ENCODE results near the gene PCK1. TPM values are rescaled to one million over a fixed set of nuclear protein-coding genes. Genes with fewer than 3 reads are reported as not detected.
A peak's percentile ranks its signal among the peaks of the same experiment; 100 is the strongest.

Gene PCK1
- total RNA-seq, 1 experiment from 2014 or later, result 0.17 TPM

DNA sequence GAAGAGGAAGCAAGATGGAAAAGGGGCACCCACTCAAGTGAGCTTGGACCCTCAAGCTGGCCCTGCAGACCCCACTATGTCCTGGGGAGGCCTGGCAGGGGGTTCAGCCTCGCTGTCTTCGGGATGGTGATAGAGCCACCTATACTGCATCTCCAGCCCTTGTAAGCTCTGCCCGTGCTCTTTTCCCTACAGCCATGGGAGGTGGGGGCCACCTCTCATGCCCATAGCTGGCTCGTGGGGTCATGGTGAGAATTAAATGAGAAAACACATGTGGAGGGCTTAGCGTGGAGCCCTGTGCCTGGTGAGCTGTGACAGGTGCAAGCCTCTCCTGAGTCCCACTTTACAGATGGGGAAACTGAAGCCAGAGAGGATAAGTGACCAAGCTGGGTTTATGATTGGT, 27.7 kb downstream of the PCK1 start:
- peaks cover 5% of the 10 kb centered on the region; the same call in 1 of the 2 replicates for H3K36me3 Mint-ChIP-seq

DNA sequence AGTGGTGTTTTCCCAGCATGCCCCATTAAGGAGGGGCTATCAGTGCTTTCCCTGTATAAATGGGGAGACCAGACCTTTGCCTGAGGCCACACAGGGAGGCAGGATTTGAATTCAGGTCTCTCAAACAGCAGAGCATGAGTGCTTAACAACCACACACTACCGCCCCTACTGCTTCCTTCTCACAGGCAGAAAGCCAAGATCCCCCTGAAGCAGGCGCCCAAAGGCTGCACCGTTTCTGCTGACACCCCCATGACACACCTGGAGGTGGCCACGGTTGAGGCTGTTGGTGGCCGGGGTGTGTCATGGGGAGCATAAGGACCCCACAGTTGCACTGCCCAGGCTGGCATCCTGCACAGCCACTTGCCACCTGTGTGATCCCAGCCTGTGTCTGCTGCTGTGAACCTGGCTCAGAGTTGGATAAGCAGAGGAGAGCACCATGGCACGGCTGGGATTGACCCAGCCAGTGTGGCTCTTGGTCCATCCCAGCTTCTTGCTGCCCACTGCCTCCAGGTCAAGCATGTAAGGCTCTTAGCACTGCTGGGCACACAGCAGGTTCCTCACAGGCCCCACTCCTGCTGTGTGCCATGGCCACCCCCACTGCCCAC, 28.3 kb downstream of the PCK1 start:
- Mint-ChIP-seq H3K27me3 (ENCODE audit: low read depth) (no peaks in the 10 kb centered on the region), H3K9me3 (peaks cover 15% of the 10 kb centered on the region), H3K4me1 (peaks cover 9% of the 10 kb centered on the region), H3K36me3 (peaks cover 5% of the 10 kb centered on the region; the same call in 1 of the 2 replicates), H3K4me3 (no peak overlapping the region), H3K27ac (no peak overlapping the region)
- no peak for DNase-seq (ENCODE audit: low spot score)
- CTCF ChIA-PET, result no interaction called here
- TF ChIP-seq, protein P1, sequence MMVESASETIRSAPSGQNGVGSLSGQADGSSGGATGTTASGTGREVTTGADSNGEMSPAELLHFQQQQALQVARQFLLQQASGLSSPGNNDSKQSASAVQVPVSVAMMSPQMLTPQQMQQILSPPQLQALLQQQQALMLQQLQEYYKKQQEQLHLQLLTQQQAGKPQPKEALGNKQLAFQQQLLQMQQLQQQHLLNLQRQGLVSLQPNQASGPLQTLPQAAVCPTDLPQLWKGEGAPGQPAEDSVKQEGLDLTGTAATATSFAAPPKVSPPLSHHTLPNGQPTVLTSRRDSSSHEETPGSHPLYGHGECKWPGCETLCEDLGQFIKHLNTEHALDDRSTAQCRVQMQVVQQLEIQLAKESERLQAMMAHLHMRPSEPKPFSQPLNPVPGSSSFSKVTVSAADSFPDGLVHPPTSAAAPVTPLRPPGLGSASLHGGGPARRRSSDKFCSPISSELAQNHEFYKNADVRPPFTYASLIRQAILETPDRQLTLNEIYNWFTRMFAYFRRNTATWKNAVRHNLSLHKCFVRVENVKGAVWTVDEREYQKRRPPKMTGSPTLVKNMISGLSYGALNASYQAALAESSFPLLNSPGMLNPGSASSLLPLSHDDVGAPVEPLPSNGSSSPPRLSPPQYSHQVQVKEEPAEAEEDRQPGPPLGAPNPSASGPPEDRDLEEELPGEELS (CRISPR knock-in tag; IDR thresholded peaks at IDR 0.05), result no peak
- no peak for ATAC-seq
- POLR2A ChIA-PET, result no interaction called here

More for the DNA sequence above, 27.7 kb downstream of the PCK1 start:
- Mint-ChIP-seq H3K4me3 (no peak overlapping the region), H3K27me3 (ENCODE audit: low read depth) (no peaks in the 10 kb centered on the region), H3K4me1 (peaks cover 6% of the 10 kb centered on the region), H3K27ac (no peak overlapping the region), H3K9me3 (peaks cover 15% of the 10 kb centered on the region)
- CTCF ChIA-PET, result interaction anchor here (0.7 to 2.1 kb wide), 3 partner anchors 14 to 84 kb away, joined by 3 to 6 read pairs (median 3); no protein-coding TSS in a partner anchor
- ATAC-seq, result no peak
- TF ChIP-seq, protein P2, sequence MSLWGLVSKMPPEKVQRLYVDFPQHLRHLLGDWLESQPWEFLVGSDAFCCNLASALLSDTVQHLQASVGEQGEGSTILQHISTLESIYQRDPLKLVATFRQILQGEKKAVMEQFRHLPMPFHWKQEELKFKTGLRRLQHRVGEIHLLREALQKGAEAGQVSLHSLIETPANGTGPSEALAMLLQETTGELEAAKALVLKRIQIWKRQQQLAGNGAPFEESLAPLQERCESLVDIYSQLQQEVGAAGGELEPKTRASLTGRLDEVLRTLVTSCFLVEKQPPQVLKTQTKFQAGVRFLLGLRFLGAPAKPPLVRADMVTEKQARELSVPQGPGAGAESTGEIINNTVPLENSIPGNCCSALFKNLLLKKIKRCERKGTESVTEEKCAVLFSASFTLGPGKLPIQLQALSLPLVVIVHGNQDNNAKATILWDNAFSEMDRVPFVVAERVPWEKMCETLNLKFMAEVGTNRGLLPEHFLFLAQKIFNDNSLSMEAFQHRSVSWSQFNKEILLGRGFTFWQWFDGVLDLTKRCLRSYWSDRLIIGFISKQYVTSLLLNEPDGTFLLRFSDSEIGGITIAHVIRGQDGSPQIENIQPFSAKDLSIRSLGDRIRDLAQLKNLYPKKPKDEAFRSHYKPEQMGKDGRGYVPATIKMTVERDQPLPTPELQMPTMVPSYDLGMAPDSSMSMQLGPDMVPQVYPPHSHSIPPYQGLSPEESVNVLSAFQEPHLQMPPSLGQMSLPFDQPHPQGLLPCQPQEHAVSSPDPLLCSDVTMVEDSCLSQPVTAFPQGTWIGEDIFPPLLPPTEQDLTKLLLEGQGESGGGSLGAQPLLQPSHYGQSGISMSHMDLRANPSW (CRISPR knock-in tag; conservative IDR thresholded peaks at IDR 0.05; ENCODE audit: low read depth), result no peak
- POLR2A ChIA-PET, result no interaction called here
- DNase-seq (ENCODE audit: low spot score), result no peak

DNA sequence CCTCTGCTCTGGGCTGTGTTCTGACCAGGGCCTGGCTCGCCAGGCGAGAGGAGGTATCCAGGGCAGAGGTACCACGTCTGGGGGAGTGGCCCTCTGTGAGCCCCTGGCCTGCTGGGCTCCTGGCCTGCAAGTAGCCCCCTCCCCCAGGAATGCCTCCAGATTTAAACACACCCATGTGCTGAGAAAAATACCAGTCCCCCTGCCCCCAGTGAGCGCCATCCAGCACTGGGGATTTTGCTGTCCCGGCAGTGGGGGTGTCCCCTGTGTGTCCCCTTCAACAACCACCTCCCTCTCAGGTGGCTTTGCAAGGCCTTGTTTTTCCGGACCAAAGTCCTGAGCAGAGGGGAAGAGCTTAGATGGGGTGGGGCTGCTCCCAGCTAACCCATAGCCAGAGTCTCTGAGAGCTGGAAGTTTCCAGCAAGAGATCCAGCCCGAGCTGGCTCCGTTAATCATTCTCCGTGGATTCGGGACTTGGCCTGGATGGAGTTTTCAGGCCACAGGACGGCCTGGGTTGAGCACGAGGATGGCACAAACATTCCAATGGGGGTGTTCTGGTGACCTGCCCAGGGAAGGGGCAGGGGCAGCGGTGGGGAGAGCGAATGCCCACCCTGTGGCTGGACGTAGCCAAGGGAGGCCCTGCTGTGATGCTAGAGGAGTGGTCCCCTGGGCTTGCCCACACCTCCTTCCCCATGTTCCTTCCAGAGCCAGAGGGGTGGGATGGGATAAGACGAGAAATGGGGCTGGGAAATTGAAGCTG, 29.0 kb downstream of the PCK1 start:
- H3K4me1 Mint-ChIP-seq, result peaks cover 13% of the 10 kb centered on the region
- DNase-seq (ENCODE audit: low spot score) (no peak), ATAC-seq (no peak)
- peaks cover 15% of the 10 kb centered on the region for H3K9me3 Mint-ChIP-seq
- no peak overlapping the region for H3K27ac Mint-ChIP-seq
- ChIA-PET CTCF (no interaction called here), POLR2A (no interaction called here)
- 0 out of 2 replicates have a peak, but pooled peaks have one; percentile 35 for TF ChIP-seq GABPB1 (CRISPR knock-in tag; IDR thresholded peaks at IDR 0.05)
- no peak for TF ChIP-seq ZNF396 (CRISPR knock-in tag; IDR thresholded peaks at IDR 0.05; ENCODE audit: borderline replicate concordance)
- no peaks in the 10 kb centered on the region for H3K27me3 Mint-ChIP-seq (ENCODE audit: low read depth)
- H3K4me3 Mint-ChIP-seq, result no peak overlapping the region
- peaks cover 5% of the 10 kb centered on the region; the same call in 1 of the 2 replicates for H3K36me3 Mint-ChIP-seq

DNA sequence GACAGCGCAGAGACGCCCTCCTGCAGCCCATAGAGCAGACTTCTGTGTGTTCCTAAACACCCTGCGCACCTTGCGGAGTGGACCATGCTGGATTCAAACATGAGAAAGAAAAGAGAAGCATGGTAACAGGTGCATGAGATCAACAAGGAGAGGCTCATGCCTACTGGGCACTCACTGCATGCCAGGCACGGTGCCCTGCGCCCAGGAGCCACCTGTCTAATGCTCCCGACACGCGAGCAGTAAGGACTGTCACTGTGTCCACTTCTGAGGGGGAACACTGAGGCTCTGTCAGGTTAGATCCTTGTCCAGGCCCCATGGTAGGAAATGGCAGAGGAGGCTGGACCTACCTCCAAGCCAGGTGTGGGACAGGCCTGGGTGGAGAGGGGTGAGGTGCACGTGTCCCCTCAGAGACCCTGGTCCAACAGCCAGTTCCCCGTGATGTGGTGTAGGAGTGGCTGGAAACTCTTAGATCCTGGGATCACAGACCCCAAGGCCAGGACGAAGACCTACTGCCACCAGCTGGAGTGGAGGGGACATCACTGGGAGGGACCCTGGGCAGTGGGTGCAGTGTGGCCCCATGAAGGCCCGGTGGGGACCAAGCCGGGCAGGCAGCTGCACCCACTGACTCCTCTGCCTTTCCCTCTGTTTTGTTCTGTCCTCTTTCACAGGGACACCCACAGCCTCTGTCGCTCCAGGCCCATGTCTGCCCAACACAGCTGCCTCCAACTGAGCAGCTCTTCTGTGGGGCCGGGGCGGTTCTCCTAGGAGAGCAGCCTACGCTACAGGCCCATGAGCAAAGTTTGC, 29.8 kb downstream of the PCK1 start:
- ATAC-seq, result no peak
- no peak for TF ChIP-seq NR2C2 (CRISPR knock-in tag; IDR thresholded peaks at IDR 0.05)
- TF ChIP-seq SMAD4 (CRISPR knock-in tag; IDR thresholded peaks at IDR 0.05), result no peak
- no peak for TF ChIP-seq TCF7 (CRISPR knock-in tag; IDR thresholded peaks at IDR 0.05; ENCODE audit: low read depth)
- no peak for TF ChIP-seq CREM (CRISPR knock-in tag; IDR thresholded peaks at IDR 0.05)
- TF ChIP-seq, protein P3, sequence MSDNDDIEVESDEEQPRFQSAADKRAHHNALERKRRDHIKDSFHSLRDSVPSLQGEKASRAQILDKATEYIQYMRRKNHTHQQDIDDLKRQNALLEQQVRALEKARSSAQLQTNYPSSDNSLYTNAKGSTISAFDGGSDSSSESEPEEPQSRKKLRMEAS (CRISPR knock-in tag; IDR thresholded peaks at IDR 0.05), result no peak
- TF ChIP-seq, protein P4, sequence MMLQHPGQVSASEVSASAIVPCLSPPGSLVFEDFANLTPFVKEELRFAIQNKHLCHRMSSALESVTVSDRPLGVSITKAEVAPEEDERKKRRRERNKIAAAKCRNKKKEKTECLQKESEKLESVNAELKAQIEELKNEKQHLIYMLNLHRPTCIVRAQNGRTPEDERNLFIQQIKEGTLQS (CRISPR knock-in tag; conservative IDR thresholded peaks at IDR 0.05), result no peak
- no peak for TF ChIP-seq ZNF232 (CRISPR knock-in tag; IDR thresholded peaks at IDR 0.05)
- TF ChIP-seq FOXK1 (CRISPR knock-in tag; IDR thresholded peaks at IDR 0.05), result no peak
- TF ChIP-seq, protein P5, sequence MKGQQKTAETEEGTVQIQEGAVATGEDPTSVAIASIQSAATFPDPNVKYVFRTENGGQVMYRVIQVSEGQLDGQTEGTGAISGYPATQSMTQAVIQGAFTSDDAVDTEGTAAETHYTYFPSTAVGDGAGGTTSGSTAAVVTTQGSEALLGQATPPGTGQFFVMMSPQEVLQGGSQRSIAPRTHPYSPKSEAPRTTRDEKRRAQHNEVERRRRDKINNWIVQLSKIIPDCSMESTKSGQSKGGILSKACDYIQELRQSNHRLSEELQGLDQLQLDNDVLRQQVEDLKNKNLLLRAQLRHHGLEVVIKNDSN (CRISPR knock-in tag; IDR thresholded peaks at IDR 0.05), result no peak
- TF ChIP-seq ZNF396 (CRISPR knock-in tag; IDR thresholded peaks at IDR 0.05; ENCODE audit: borderline replicate concordance), result no peak
- Mint-ChIP-seq H3K36me3 (peaks cover 5% of the 10 kb centered on the region; the same call in 1 of the 2 replicates), H3K9me3 (peaks cover 15% of the 10 kb centered on the region), H3K27ac (no peak overlapping the region), H3K4me3 (no peak overlapping the region), H3K27me3 (ENCODE audit: low read depth) (no peaks in the 10 kb centered on the region), H3K4me1 (peaks cover 12% of the 10 kb centered on the region)
- ChIA-PET POLR2A (no interaction called here), CTCF (interaction anchor here (1.0 kb wide), 1 partner anchor 63 kb away, joined by 3 read pairs; no protein-coding TSS in a partner anchor)
- DNase-seq (ENCODE audit: low spot score), result no peak

Measured in WTC11 (cell line).